Effector CD8-positive, alpha-beta T cell (primary cell): ENCODE measurements around the gene GMDS.

Experiments
- DNase-seq: peaks from one replicate; lab custom pipeline; 2025; lab: John Stamatoyannopoulos, UW

The GMDS gene

GRCh38 chr6:1895721-1896120 is 349.7 kb downstream of the GMDS start:
- no peak for DNase-seq

- DNase-seq, result no peak
Measured at GRCh38 chr6:1894954-1895353, 350.5 kb downstream of the GMDS start.

- DNase-seq, result no peak
Measured at GRCh38 chr6:1893470-1894130, 351.8 kb downstream of the GMDS start.

GRCh38 chr6:1892716-1893115 is 352.7 kb downstream of the GMDS start:
- DNase-seq, result no peak

- no peak for DNase-seq
Measured at GRCh38 chr6:1890987-1891386, 354.4 kb downstream of the GMDS start.

GRCh38 chr6:1890071-1890470 is 355.3 kb downstream of the GMDS start:
- no peak for DNase-seq

- DNase-seq, result no peak
Measured at GRCh38 chr6:1885576-1886011, 359.8 kb downstream of the GMDS start.

- DNase-seq, result no peak
Measured at GRCh38 chr6:1884313-1884712, 361.1 kb downstream of the GMDS start.

- no peak for DNase-seq
Measured at GRCh38 chr6:1878330-1878729, 367.1 kb downstream of the GMDS start.

- DNase-seq, result no peak
Measured at GRCh38 chr6:1873781-1874180, 371.6 kb downstream of the GMDS start.

GRCh38 chr6:1872649-1873131 is 372.7 kb downstream of the GMDS start:
- no peak for DNase-seq

- no peak for DNase-seq
Measured at GRCh38 chr6:1871724-1872315, 373.6 kb downstream of the GMDS start.

- DNase-seq, result no peak
Measured at GRCh38 chr6:1870932-1871331, 374.5 kb downstream of the GMDS start.

- DNase-seq, result no peak
Measured at GRCh38 chr6:1870251-1870650, 375.2 kb downstream of the GMDS start.

GRCh38 chr6:1869769-1870168 is 375.6 kb downstream of the GMDS start:
- DNase-seq, result no peak

GRCh38 chr6:1869308-1869707 is 376.1 kb downstream of the GMDS start:
- DNase-seq, result no peak

GRCh38 chr6:1868561-1869261 is 376.7 kb downstream of the GMDS start:
- DNase-seq, result no peak

- DNase-seq, result no peak
Measured at GRCh38 chr6:1867197-1867596, 378.2 kb downstream of the GMDS start.

- no peak for DNase-seq
Measured at GRCh38 chr6:1865585-1865984, 379.8 kb downstream of the GMDS start.

GRCh38 chr6:1864496-1864895 is 380.9 kb downstream of the GMDS start:
- no peak for DNase-seq

- DNase-seq, result no peak
Measured at GRCh38 chr6:1862411-1862810, 383.0 kb downstream of the GMDS start.

- no peak for DNase-seq
Measured at GRCh38 chr6:1860756-1861348, 384.6 kb downstream of the GMDS start.

- DNase-seq, result no peak
Measured at GRCh38 chr6:1858859-1859258, 386.5 kb downstream of the GMDS start.
